K562 (cell line): Measurements from ENCODE around the gene RPTOR. TPM values are rescaled to one million over a fixed set of nuclear protein-coding genes. Genes with fewer than 3 reads are reported as not detected.

Source experiments
- ATF2 ChIP-seq: sonication (generic); formaldehyde crosslinking; IDR thresholded peaks from 2 replicates; pipeline ENCODE4 v1.8.1; 2022; ENCODE audit warnings: missing genetic modification reagents
- CBX5 ChIP-seq: IDR thresholded peaks from 2 replicates; pipeline ENCODE4 v1.6.1; 2014; ENCODE audit warnings: low read depth, borderline replicate concordance
- E2F1 ChIP-seq: sonication (generic); formaldehyde crosslinking; IDR thresholded peaks from 2 replicates; pipeline ENCODE4 v1.8.1; 2023; ENCODE audit warnings: mild to moderate bottlenecking, missing genetic modification reagents, moderate library complexity
- HLTF ChIP-seq: fragments of 450-650 bp; IDR thresholded peaks from 2 replicates; pipeline ENCODE4 v1.6.1; 2016
- HNRNPUL1 ChIP-seq: fragments of 200-400 bp; formaldehyde crosslinking; IDR thresholded peaks from 2 replicates; pipeline ENCODE4 v1.6.1; 2017; ENCODE audit warnings: low read length
- NR2F6 ChIP-seq: fragments of 450-650 bp; formaldehyde crosslinking; IDR thresholded peaks from 2 replicates; pipeline ENCODE4 v1.4.0; 2020; ENCODE audit warnings: mild to moderate bottlenecking
- PKNOX1 ChIP-seq: fragments of 450-650 bp; IDR thresholded peaks from 2 replicates; pipeline ENCODE4 v1.6.1; 2016
- PREB ChIP-seq: sonication (generic); formaldehyde crosslinking; IDR thresholded peaks from 2 replicates; pipeline ENCODE4 v1.8.1; 2023; ENCODE audit warnings: mild to moderate bottlenecking, missing genetic modification reagents
- RAD21 ChIP-seq, 2 experiments: fragments of 250-450 bp in 1 of 2; fragments of 450-650 bp in 1 of 2; sonication (Bioruptor Pico) in 1 of 2; formaldehyde crosslinking in 1 of 2; IDR thresholded peaks in 1 of 2; conservative IDR thresholded peaks in 1 of 2; 2 replicates each; pipeline versions ENCODE4 v1.4.0 to v1.8.0; 2020 to 2022; ENCODE audit warnings: mild to moderate bottlenecking in 2 of 2, moderate library complexity in 1 of 2
- UBTF ChIP-seq, 2 experiments: IDR thresholded peaks; 2 replicates each; pipeline ENCODE4 v1.6.1; 2012; ENCODE audit warnings: improper control_type of control experiment in 2 of 2, low read depth in 2 of 2, low read length in 2 of 2, borderline replicate concordance in 1 of 2
- ZNF197 ChIP-seq: fragments of 200-800 bp; sonication (Bioruptor generic); IDR thresholded peaks from 2 replicates; pipeline ENCODE4 v1.6.1; 2016; ENCODE audit warnings: low read depth, missing genetic modification characterization, missing compliant biosample characterization
- polyA plus RNA-seq, 8 experiments: library from polyadenylated mRNA; depleted of rRNA in 4 of 8; stranded (reverse) in 5 of 8; unstranded in 3 of 8; fragments of >200 nt; fragmentation: Nextera tagmentation in 2 of 8; fragmentation: Illumina TruSeq in 1 of 8; extraction: Ambion mirVana in 2 of 8; extraction: Trizol in 1 of 8; gene quantifications; 2 replicates each; pipeline versions ENCODE4 v1.2.1 to v1.2.3, GENCODE V29; 2011 to 2014; ENCODE audit warnings: inconsistent platforms in 1 of 8, missing spikeins in 1 of 8
- total RNA-seq, 7 experiments: library from RNA; depleted of rRNA in 6 of 7; stranded (reverse); fragments of >200 nt in 6 of 7; fragmentation: Illumina TruSeq in 2 of 7; extraction: Trizol in 2 of 7; gene quantifications; 2 replicates each; pipeline versions ENCODE4 v1.2.1 to v1.2.3, GENCODE V29; 2011 to 2021; ENCODE audit warnings: low replicate concordance in 1 of 7

Gene RPTOR
- total and polyA plus RNA-seq, 9 of the 15 experiments (the other 6 are each of a cell fraction or from before 2014, with no cell fraction given) = 0.24 to 54.1 (median 10.2) TPM

- TF ChIP-seq NR2F6 (CRISPR knock-in tag) (no peak), RAD21 (CRISPR knock-in tag; conservative IDR thresholded peaks at IDR 0.05 in 1 of 2, IDR thresholded peaks at IDR 0.05 in 1 of 2) (no peak), ZNF197 (no peak), ATF2 (CRISPR knock-in tag) (no peak), UBTF (IDR thresholded peaks at IDR 0.05; ENCODE audit: borderline replicate concordance in 1 of 2, low read depth in 2 of 2, low read length in 2 of 2) (no peak), PKNOX1 (no peak), HLTF (no peak), PREB (CRISPR knock-in tag) (no peak), E2F1 (CRISPR knock-in tag) (no peak), HNRNPUL1 (no peak), CBX5 (no peak)
These were observed 42.2 kb downstream of the RPTOR start (continued) for GRCh38 chr17:80586846-80587228.
